Measurements from ENCODE around the gene TBXAS1. TPM values are rescaled to one million over a fixed set of nuclear protein-coding genes. Genes with fewer than 3 reads are reported as not detected.

Gene TBXAS1
- total and polyA plus RNA-seq, 2 of the 8 experiments (the other 6 are each of a cell fraction or from before 2014, with no cell fraction given) = 0.86 to 2.1 TPM

DNA sequence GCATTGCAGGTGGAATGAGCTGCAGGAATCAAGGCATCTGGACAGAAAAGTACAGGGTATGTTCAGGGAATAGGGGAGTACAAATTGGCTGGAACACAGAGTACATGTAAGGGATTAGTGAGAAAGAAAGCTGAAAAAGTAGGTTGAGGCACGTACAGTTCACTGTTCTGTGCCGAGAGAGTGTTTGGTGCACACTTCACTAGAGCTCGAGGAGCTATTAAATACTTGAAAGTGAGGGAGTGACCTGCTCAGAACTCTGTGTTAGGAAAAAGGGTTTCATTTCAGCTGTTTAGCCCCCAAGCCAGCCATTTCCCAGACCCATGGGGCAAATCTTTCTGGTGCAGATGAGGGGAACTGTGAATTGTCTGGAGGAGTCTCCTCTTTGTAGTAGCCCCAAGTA, 115.2 kb downstream of the TBXAS1 start:
- Histone ChIP-seq H4K20me1 (replicated peaks in 1 of 2; ENCODE audit: control insufficient read depth in 1 of 2, insufficient read depth in 2 of 2, low read length in 2 of 2) (no peaks in the 10 kb centered on the region), H3K9me3 (ENCODE audit: insufficient read depth in 2 of 2, low read depth in 1 of 2, low read length in 1 of 2) (peaks cover 0 to 6% of the 10 kb centered on the region in 2 experiments; a peak in 1 of 4 replicates), H3K27ac (ENCODE audit: low read depth, low read length) (no peak overlapping the region), H3K4me1 (replicated peaks in 1 of 4; ENCODE audit: control insufficient read depth in 3 of 4, insufficient read depth in 4 of 4, low read length in 3 of 4) (peaks cover 0 to 4% (median 0%) of the 10 kb centered on the region in 4 experiments; a peak in 1 of 7 replicates), H3K4me3 (ENCODE audit: extremely low read depth in 1 of 4, insufficient read depth in 2 of 4, low read depth in 3 of 4, low read length in 4 of 4) (no peak overlapping the region), H2BK5ac (ENCODE audit: low read depth, low read length) (no peak overlapping the region), H3K36me3 (ENCODE audit: control insufficient read depth in 2 of 4, insufficient read depth in 4 of 4, low read length in 3 of 4) (no peaks in the 10 kb centered on the region), H2BK12ac (ENCODE audit: low read depth, low read length) (no peak overlapping the region), H2BK15ac (ENCODE audit: low read length) (no peak overlapping the region), H3K9ac (replicated peaks in 1 of 4; ENCODE audit: extremely low read depth in 1 of 4, low read depth in 3 of 4, low read length in 3 of 4) (no peak overlapping the region), H3K4me2 (ENCODE audit: insufficient read depth in 1 of 2, low read depth in 2 of 2, low read length in 2 of 2) (no peak overlapping the region), H2AK5ac (ENCODE audit: low read depth, low read length) (0 out of 2 replicates have a peak overlapping the region, but pooled peaks have one; percentile 45), H3K23me2 (ENCODE audit: low read depth, low read length) (no peaks in the 10 kb centered on the region), H4K8ac (ENCODE audit: extremely low read depth, insufficient read depth, low read length) (no peak overlapping the region), H2BK20ac (ENCODE audit: low read length) (no peak overlapping the region), H3K79me1 (ENCODE audit: low read depth, low read length) (no peaks in the 10 kb centered on the region), H3K4ac (replicated peaks; ENCODE audit: insufficient read length, low read depth, low read length) (no peak overlapping the region), H2BK120ac (replicated peaks; ENCODE audit: low read depth, low read length) (no peak overlapping the region), H3K23ac (ENCODE audit: insufficient read length) (no peak overlapping the region), H3K56ac (replicated peaks; ENCODE audit: insufficient read length, low read depth, low read length) (no peak overlapping the region), H4K91ac (replicated peaks; ENCODE audit: insufficient read length, low read length) (no peak overlapping the region), H4K5ac (ENCODE audit: insufficient read length, low read depth, low read length) (no peak overlapping the region), H3K18ac (ENCODE audit: extremely low read depth, low read length) (no peak overlapping the region), H3K14ac (ENCODE audit: insufficient read length) (no peak overlapping the region), H3K27me3 (replicated peaks in 1 of 4; ENCODE audit: control insufficient read depth in 3 of 4, extremely low read depth in 1 of 4, insufficient read depth in 3 of 4, low read length in 3 of 4) (no peaks in the 10 kb centered on the region), H2AFZ (ENCODE audit: low read length) (no peak overlapping the region), H3K79me2 (ENCODE audit: control insufficient read depth in 1 of 2, insufficient read depth in 2 of 2, low read length in 2 of 2) (no peaks in the 10 kb centered on the region)
- FAIRE-seq = no peak
- DNase-seq (ENCODE audit: low read depth in 1 of 2, low spot score in 2 of 2) = no peak
- 87% methylated on average over 3 of the region's 3 CpGs; no CpG with 5 or more reads in 1 of the 2 experiments for WGBS, 2 experiments (ENCODE audit: extremely low coverage in 1 of 2, insufficient coverage in 1 of 2, insufficient read length in 1 of 2, insufficient replicate concordance in 2 of 2, low coverage in 1 of 2, low lambda C conversion rate in 2 of 2, missing lambda C conversion rate in 1 of 2)
- POLR2A ChIA-PET (ENCODE audit: partially characterized antibody) = interaction anchor here (0.6 kb wide), 1 partner anchor 23 kb away, joined by 3 read pairs; no protein-coding TSS in a partner anchor
- CTCF ChIA-PET (ENCODE audit: partially characterized antibody) = interaction anchor here (0.9 to 1.6 kb wide), 2 partner anchors 61 to 73 kb away, joined by 3 to 6 read pairs; no protein-coding TSS in a partner anchor
- TF ChIP-seq NANOG (IDR thresholded peaks at IDR 0.05; ENCODE audit: insufficient read depth, low read depth, low read length, poor library complexity, severe bottlenecking) (no peak), SP4 (IDR thresholded peaks at IDR 0.05; ENCODE audit: low read length) (no peak), RNF2 (IDR thresholded peaks at IDR 0.05; ENCODE audit: borderline replicate concordance, low read depth, low read length, missing control alignments, poor library complexity, severe bottlenecking) (no peak), GTF2F1 (IDR thresholded peaks at IDR 0.05; ENCODE audit: borderline replicate concordance, low read depth, low read length) (no peak), ATF3 (IDR thresholded peaks at IDR 0.05; ENCODE audit: insufficient read depth, low read depth, low read length) (no peak), E2F6 (IDR thresholded peaks at IDR 0.05) (no peak), POU5F1 (IDR thresholded peaks at IDR 0.05; ENCODE audit: low read depth, low read length) (no peak), JUND (IDR thresholded peaks at IDR 0.05; ENCODE audit: low read length) (no peak), ZNF274 (IDR thresholded peaks at IDR 0.05; ENCODE audit: borderline replicate concordance, extremely low read depth, low read length) (no peak), TCF12 (IDR thresholded peaks at IDR 0.05; ENCODE audit: low read depth, low read length) (no peak), SRF (IDR thresholded peaks at IDR 0.05; ENCODE audit: low read depth, low read length) (no peak), MAFK (IDR thresholded peaks at IDR 0.05; ENCODE audit: low read depth, low read length) (no peak), SUZ12 (IDR thresholded peaks at IDR 0.05; ENCODE audit: low read length) (no peak)

Measured in H1 (cell line).